HG03565 (cell line): ENCODE data around the gene EPHA5.
"Not testable (repeated sequence)": the region's sequence is repeated elsewhere in the genome, so short reads cannot be mapped to it uniquely, and the experiment has no call there.

Experiments
- ATAC-seq: cut with Tn5 transposase; IDR thresholded peaks from one replicate; pipeline ENCODE4 v1.9.1; 2021; ENCODE audit warnings: mild to moderate bottlenecking, moderate library complexity; ENCODE audit not compliant: unreplicated experiment

The EPHA5 gene

DNA sequence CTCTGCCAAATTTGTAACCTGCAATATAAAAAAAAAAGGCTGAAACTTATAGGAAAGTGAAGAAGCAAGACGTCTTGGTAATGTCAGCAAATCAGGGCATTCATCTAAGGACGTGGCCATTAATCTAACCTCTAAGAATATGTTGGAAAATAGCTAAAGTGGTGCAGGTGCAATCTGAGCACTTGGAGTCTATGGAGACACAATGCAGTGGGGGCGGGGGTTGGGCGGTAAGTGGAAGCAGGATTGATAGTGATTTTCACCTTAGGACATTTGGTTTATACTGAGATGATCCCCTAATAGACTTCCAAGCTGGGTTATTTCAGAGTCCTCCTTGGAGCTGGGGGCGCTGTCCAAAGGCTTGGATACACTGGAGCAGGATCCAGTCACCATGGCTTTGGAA is 283.4 kb downstream of the EPHA5 start:
- ATAC-seq: no peak

DNA sequence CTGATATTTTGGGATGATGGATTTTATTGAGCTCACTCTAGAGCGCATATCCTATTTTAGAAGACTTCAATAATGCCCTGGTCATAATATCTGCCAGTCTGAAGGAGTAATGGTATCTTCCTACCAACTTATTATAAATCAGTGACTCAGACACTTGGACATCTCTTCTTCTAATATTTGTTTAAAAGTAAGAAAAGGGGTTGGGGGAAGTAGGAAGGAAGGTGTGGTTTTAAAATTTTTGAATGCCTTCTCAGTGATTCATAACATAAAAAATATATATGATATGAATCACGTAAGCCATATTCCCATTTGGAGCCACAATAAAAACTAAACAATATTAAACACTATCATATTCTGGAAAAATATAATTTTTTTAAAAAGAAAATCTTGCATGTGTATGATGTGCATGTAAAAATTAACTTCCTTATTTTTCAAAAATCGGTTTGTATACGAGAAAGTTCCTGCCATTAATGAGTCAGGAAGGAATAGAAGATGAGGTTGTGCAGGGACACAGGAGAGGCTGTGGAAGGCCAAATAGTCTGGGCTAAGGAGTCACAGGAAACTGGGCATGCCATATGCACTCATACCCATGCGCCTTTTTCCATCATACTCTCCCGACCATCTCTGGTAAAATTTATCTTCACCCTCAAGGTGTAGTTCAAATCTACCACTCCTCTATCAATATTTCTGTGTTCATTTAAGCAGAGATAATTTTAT is 286.5 kb downstream of the EPHA5 start:
- no peak for ATAC-seq

DNA sequence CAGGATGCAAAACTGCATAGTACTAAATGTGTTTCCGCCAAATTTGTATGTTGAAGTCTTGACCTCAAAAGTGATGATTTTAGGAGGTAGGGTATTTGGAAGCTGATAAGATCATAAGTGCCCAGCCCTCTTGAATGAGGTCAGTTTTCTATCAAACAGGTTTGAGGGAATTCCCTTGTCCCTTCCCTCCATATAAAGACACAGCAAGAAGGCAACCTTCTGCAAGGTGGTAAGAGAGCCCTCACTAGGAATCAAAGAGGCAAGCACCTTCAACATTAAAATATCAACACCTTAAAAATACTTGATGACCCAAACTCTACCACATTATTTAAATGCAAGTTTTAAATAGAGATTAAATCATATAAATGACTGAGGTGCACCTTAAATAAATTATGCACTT is 288.6 kb downstream of the EPHA5 start:
- ATAC-seq: no peak

DNA sequence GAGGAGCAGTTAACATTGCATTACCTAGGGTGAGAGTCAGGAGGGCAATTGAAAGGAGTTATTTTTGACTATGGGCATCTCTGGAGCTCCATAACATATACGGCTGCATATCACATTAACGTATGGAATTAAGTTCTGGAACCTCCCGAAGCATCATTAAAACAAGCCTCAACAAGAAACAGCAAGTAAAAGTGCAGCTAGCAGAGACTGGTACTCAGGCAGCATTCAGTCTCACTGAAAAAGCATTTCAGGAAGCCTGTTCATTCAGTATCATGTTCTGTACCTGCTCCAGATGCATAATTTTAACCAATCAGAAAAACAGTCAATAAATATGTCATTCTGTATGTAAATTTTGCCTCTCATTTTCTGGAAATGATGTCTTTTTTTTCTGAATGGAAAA is 299.6 kb downstream of the EPHA5 start:
- ATAC-seq: no peak

- no peak for ATAC-seq
Observed at GRCh38 chr4:65367306-65367705, 303.0 kb downstream of the EPHA5 start.

- no peak for ATAC-seq
Observed at GRCh38 chr4:65358914-65359313, 311.4 kb downstream of the EPHA5 start.

DNA sequence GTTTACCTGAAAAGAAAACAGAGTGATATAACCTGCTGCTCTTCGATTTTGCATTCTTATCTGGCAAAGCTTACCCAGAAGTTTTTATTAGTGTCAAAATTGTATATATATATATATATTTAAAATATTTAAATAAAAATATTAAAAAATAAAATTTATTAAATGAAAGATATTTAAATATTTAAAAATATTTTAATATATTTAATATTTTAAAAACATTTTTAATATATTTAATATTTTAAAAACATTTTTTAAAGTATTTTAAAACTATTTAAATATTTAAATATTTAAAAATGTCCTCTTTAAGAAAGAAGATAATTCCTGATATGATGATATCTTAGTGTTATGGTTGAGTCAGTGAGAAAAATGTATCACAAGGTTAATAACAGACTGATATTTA is 317.2 kb downstream of the EPHA5 start:
- ATAC-seq: no peak

- no peak for ATAC-seq
Observed at GRCh38 chr4:65344278-65344825, 325.9 kb downstream of the EPHA5 start.

DNA sequence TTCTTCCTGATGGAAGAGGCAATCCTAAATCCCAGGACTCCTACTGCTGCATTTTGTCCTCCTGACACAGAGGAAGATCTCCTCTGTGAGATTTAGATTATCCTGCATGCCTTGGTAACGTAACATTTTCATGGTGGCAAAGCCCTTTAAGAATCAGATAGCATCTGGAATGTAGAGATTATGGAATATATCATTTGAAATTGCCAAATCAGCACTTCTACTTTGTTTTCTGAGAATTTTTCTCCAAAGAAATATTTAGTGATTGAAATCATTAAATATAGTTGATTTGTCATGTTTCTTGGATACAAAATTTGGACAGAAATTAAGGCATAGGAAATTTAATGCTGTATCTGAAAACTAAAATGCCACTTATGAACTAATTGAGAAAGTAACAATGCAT is 326.9 kb downstream of the EPHA5 start:
- no peak for ATAC-seq

GRCh38 chr4:65341557-65341956 is 328.7 kb downstream of the EPHA5 start:
- no peak for ATAC-seq

GRCh38 chr4:65340382-65341109 is 329.7 kb downstream of the EPHA5 start:
- ATAC-seq: no peak

- ATAC-seq: no peak
Observed at GRCh38 chr4:65337371-65337770, 332.9 kb downstream of the EPHA5 start.

- no peak for ATAC-seq
Observed at GRCh38 chr4:65336465-65336864, 333.8 kb downstream of the EPHA5 start.

DNA sequence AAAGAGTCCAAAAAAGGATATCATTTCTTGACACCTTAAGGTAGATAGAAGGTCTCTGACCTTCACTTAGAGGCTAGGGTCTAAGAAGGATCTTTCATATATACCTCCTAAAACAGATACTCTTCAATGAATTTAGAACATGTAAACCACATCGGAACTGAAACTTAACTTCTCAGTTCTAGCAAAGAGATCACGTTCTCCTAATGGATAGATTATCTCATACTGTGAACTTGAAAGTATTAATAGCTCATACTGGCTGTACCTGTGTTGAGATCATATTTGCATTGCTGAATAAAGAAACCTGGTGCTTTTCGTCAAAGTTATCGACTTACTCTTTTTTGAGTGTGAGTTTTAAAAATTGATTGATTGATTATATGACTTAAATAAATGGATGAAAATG is 353.8 kb downstream of the EPHA5 start:
- no peak for ATAC-seq

- no peak for ATAC-seq
Observed at GRCh38 chr4:65311120-65311519, 359.2 kb downstream of the EPHA5 start.

DNA sequence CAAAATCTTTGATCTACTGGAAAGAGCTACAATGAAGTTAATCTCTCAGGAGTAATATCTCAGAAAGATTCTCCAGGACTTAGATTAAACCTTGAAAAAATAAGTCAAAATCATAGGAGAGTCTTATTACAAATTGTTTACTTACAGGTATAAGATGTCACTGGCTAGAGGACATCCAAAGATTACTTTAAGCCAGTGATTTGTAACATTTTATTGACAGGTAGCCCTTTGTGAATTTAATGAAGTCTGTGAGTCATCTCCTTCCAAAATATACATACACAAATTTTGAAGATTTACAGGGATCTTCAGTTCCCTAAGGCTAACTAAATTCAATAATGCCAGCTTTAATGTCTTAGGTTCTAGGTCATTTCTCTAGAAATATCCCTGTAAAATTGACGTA is 359.7 kb downstream of the EPHA5 start:
- no peak for ATAC-seq

- ATAC-seq: not testable (repeated sequence)
Observed at GRCh38 chr4:65308626-65309025, 361.7 kb downstream of the EPHA5 start.

DNA sequence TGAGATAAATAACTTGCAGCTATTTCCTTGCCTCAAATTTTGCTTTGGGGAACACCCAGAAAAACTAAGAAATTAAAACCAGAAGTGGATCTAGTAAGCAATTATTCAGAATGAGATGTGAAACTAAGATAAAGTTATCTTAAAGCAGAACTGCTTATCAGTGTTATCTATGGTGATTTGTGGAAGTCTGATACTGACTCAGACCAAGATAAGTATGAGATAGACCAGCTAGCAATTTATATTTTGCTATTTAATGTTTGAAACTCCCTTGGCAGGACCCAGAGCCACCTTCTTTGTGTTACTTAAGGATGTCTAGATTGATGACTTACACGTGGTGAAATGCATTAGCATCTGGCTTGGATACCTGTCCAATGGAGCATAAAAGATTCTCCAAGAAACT is 368.1 kb downstream of the EPHA5 start:
- ATAC-seq: no peak

GRCh38 chr4:65296246-65296645 is 374.0 kb downstream of the EPHA5 start:
- ATAC-seq: no peak

- no peak for ATAC-seq
Observed at GRCh38 chr4:65287071-65287470, 383.2 kb downstream of the EPHA5 start.
